Fibroblast of skin of left quadriceps (primary cell): ENCODE results near the gene FDPS.
A peak's percentile ranks its signal among the peaks of the same experiment; 100 is the strongest.

Source experiments
- DNase-seq, 2 experiments: peaks; one replicate each; pipeline ENCODE4 v3.0.0-alpha.2; 2013; ENCODE audit warnings: low read depth in 2 of 2

Gene FDPS

GRCh38 chr1:155308493-155309422 is at the start of gene FDPS:
Gene FDPS, plus strand, starts transcription at chr1:155308866. Its CDS starts 924 bp downstream, at chr1:155309790.
- DNase-seq = peak; percentile 97

GRCh38 chr1:155260276-155260675 is 48.4 kb upstream of the FDPS start:
- no peak for DNase-seq

- DNase-seq = no peak
Observed at GRCh38 chr1:155261493-155261851, 47.2 kb upstream of the FDPS start.

DNA sequence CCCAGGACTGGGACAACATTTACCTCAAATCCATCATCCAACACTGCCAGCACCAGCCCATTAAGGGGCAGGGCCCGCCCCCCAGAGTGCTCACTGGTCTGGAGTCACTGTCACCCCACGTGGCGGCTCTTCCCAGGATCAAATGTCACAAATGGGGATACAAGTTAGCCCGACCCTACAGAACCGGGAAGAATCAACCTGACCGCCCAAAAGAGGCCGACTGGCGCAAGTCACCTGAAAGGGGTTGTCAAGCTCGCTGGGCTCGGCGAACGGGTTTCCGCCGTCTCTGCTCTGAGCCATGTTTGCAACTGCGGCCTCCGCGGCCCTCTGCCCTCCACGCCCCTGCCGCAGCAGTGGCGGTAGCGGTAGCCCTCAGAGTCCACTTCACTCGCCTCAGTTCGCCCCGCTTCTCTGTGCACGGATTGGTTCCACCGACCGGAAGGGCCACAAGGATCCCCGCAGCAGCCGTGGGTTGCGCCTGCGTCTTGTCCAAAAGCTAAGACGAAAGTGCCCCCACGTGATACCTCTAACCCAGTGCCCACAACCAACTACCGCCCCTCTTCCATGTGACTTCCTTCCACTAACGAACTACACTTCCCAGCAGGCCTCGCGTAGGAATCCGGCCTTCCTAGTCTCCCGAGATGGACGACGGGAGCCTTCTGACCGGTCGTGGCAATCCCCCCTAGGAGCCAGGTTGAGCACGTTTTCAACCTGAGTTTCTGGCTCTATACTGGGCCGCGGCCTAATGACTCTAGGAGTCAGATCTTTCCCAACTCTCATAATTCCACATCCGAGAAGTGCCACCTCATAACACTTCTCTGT is 46.6 kb upstream of the FDPS start, which contains the start of gene SCAMP3:
Gene SCAMP3, minus strand, starts transcription at position 509 of the 822 bp plus-strand sequence. Its CDS starts 209 bp downstream, at position 300.
- DNase-seq = peak; percentile 94

DNA sequence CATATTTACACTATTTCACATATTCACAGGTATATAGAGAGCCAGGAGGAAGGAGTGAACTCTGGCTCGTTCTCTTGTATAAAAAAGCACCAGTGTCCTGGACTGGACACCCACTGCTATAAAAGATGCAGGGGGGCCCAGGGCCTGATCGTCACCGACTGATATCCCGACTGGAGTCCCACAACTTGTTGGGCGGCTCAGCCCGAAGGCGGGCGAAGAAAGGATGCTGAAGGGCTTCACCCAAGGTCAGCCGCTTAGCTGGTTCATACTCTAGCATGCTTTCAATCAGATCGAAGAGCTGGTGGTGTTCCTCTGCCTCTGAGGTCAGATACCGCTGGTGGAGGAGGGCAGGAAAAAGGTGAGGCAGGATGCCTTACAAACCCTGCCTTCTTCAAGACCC is 45.6 kb upstream of the FDPS start:
- DNase-seq = no peak

DNA sequence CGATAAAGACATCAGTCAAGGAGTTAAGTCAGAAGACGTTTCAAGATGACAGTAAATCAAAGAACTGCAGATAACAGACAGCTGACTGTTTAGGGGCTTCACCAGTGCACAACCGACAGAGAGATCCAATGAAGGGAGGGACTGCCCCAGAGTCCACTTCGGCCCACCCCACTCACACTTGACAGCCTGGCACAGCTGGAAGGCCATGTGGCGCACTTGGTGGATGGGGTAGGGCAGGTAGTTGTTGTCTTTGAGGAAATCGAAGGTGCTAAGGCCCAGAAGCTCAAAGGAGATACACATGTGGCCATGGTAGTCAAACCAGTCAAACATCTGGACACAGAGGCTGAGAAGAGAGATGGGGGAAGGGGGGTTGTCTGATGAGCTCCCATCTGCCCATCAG is 42.1 kb upstream of the FDPS start:
- DNase-seq = no peak

DNA sequence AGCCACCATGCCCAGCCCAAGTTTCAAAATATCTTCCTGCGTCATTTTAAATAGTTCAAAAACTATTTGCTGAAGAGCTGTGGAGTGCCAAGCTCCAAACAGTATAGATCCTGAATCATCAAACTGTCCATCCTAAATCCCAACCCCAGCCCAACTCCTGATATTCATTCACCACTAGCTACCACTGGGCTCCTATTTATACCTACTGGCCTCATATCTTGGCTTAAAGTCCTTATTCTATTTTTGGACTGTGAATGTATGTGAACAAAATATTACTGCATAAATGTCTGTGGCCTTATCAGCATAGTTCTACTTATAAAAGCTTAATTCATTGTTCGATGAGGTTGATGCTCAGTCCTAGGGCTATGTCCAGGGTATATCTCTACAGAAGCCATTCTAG is 41.3 kb upstream of the FDPS start:
- no peak for DNase-seq

DNA sequence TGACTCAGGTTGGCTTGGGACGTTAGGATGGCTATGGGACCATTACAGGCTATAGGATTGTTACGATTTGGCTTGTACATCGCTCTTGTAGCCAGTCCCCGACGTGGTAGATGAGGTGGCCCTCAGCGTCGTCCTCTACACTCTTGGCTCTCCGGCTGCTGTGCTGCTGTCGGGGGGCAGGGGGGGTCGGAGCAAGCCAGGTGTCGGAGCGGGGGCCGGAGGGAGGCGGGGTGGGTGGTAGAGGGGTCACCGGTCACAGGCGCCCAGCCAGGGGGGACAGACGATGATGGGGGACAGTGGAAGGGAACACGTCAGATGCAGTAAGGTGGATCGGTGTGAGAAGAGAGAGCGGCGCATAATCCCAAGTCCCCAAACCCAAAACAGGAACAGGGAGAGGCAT is 40.0 kb upstream of the FDPS start:
- DNase-seq = no peak

GRCh38 chr1:155269381-155269780 is 39.3 kb upstream of the FDPS start:
- DNase-seq = no peak

GRCh38 chr1:155272466-155273342 is 36.0 kb upstream of the FDPS start:
- DNase-seq = no peak

- DNase-seq = peak; percentile 86 to 88
Observed at GRCh38 chr1:155273343-155274245, 35.1 kb upstream of the FDPS start, which contains the start of gene CLK2. Gene CLK2, minus strand, starts transcription at chr1:155273504. Its CDS starts 2,527 bp downstream, at chr1:155270977.

DNA sequence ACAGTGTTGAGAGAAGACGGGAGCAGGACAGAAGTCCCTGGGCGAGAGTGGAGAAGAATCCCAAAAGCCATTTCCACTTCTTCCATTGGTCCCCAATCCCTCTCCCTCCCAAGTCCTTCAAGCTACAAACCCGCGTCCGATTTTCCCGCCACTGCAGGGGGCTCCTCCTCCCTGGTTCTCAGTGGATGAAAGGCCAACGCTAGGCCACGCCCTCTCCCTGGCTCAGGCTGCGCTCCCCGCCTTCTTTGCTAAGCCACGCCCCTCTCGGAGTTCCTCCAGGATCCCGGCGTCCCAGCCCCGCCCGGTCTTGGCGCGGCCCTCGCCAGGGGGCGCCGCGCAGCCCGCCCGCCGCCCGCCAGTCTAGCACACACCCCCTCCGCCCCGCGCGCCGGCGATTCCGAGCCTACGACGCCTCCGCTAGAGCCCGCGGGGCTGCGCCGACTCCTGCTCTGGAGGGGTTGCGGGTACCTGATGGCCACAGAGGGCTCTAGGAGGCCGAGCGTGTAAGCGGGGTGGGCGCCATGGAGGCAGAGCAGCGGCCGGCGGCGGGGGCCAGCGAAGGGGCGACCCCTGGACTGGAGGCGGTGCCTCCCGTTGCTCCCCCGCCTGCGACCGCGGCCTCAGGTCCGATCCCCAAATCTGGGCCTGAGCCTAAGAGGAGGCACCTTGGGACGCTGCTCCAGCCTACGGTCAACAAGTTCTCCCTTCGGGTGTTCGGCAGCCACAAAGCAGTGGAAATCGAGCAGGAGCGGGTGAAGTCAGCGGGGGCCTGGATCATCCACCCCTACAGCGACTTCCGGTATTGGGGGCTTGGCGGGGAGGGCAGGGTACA is 31.4 kb upstream of the FDPS start, which contains the start of gene HCN3:
Gene HCN3, plus strand, starts transcription at position 394 of the 832 bp plus-strand sequence. Its CDS starts 128 bp downstream, at position 522.
- peak; percentile 87 to 89 for DNase-seq

DNA sequence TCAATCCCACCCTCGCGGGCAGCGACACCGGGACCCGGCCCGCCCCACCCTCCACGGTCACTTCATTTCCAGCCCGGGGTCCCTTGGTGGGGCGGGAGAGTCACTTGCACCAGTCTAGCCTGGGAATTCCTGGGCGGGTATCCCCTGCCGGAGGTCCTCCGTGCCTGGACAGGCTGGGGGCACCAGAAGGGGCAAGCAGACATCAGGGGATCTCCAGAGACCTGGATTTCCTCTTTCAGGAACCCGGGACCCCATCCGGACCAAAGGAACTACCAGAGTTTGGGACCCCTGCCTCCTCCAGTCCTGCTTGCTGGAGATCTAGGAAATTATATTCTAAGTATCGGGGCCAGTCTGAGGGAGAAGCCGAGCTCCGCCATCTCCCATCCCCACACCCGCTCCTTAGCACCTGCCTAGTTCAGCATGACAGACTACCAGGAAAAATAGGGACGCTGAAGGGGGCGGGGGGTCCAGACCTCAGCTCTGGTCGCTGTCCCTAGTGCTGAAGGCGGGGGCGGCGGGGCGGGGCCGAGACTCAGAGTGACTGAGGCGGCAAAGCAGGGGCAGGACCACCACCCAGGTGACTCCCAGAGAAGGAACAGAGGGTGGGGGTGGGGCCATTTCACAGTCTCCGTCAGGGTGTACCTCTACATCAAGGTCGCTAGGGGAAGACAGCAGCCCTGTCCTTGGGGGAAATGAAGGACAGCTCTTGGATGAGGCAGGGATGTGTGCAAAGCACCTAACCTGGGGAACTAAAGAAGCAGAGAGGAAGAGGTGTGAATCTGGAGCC is 30.6 kb upstream of the FDPS start:
- DNase-seq = no peak

DNA sequence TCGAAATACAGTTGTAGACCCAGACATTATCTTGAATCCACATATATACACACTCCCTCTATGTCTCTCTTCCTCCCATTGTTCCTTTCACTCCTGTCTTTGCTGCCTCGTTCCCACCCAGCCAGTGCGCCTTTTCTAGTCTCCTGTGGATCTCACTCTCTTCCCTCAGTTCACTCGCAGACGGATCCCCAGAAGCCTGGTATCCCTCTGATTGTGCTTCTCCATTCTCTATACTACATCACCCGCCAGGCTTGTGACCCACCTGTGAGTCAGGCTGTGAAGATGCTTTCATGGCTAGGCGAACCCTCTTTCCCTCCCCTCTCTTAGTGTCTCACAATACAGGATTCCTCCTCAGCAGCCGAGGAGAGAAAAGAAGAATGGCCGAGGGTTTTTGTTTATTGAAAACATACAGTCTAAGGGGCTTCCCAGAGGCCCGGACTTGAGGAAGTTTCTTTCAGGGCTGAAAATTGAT is 29.9 kb upstream of the FDPS start:
- no peak for DNase-seq

DNA sequence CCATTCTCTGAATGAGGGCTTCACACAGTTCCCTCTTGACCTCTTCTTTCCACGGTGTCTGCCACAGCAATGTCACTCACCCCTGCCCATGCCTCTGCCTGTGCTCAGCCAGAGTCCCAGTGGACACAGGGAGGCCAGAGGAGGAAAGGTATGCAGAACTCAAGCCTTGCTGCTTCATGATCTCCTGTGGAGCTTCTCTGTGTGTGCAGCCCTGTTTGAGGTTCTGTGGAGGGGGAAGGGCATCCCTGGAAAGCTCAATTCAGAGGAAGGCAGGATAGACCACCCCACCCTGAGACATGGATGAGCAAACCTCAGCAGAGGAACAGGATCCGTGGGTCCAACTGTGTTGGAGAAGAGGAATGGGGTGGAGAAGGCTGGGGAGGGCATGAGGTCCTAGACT is 29.4 kb upstream of the FDPS start:
- no peak for DNase-seq

- no peak for DNase-seq
Observed at GRCh38 chr1:155282488-155283091, 26.1 kb upstream of the FDPS start.

DNA sequence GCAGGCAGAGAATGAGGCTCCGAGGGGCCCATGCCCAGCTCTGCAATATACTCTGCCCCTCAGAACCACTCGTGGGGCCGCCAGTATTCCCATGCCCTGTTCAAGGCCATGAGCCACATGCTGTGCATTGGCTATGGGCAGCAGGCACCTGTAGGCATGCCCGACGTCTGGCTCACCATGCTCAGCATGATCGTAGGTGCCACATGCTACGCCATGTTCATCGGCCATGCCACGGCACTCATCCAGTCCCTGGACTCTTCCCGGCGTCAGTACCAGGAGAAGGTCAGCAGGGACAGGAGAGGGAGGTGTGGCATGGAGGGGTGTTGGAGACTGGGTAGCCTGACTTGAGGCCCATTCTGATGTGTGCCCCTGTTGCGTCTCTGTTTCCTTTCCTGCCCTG is 24.2 kb upstream of the FDPS start:
- no peak for DNase-seq

DNA sequence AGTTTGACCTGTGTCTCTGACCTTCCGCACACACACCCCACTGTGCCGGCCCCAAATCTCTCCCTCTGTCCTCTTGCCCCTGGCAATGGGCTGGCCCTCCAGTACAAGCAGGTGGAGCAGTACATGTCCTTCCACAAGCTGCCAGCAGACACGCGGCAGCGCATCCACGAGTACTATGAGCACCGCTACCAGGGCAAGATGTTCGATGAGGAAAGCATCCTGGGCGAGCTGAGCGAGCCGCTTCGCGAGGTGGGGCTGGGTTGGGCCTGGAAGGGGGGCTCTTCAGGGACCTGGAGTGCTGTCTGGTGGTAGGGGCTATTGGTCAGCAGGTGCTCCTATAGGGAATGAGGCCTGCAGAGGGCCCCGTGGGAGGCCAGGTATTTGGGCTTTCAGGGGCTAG is 23.6 kb upstream of the FDPS start:
- DNase-seq = no peak
